Activated CD8-positive, alpha-beta memory T cell treated with anti-CD3 and anti-CD28 coated beads, Interleukin-2, amount 50 U/mL, for 1 hour (primary cell): ENCODE results near the gene TBX18.

Source experiments
- DNase-seq: peaks from one replicate; pipeline ENCODE4 v3.0.0-alpha.2; 2020; ENCODE audit errors: extremely low read depth

TBX18 gene

GRCh38 chr6:84671183-84671582 lies 93.2 kb downstream of the TBX18 start:
- no peak for DNase-seq

- no peak for DNase-seq
Observed at GRCh38 chr6:84669945-84670344, 94.5 kb downstream of the TBX18 start.

- no peak for DNase-seq
Observed at GRCh38 chr6:84667252-84668213, 96.9 kb downstream of the TBX18 start.

- no peak for DNase-seq
Observed at GRCh38 chr6:84665401-84665800, 99.0 kb downstream of the TBX18 start.

GRCh38 chr6:84663866-84664265 lies 100.5 kb downstream of the TBX18 start:
- DNase-seq: no peak

GRCh38 chr6:84657486-84657885 lies 106.9 kb downstream of the TBX18 start:
- no peak for DNase-seq

GRCh38 chr6:84657025-84657424 lies 107.4 kb downstream of the TBX18 start:
- DNase-seq: no peak

GRCh38 chr6:84653027-84653551 lies 111.3 kb downstream of the TBX18 start:
- no peak for DNase-seq

GRCh38 chr6:84652356-84653026 lies 111.9 kb downstream of the TBX18 start:
- DNase-seq: no peak

- no peak for DNase-seq
Observed at GRCh38 chr6:84651583-84651982, 112.8 kb downstream of the TBX18 start.

GRCh38 chr6:84648444-84648843 lies 116.0 kb downstream of the TBX18 start:
- DNase-seq: no peak

GRCh38 chr6:84645563-84646266 lies 118.7 kb downstream of the TBX18 start:
- no peak for DNase-seq

GRCh38 chr6:84645000-84645399 lies 119.4 kb downstream of the TBX18 start:
- DNase-seq: no peak

- no peak for DNase-seq
Observed at GRCh38 chr6:84643778-84644177, 120.6 kb downstream of the TBX18 start.

GRCh38 chr6:84641076-84641475 lies 123.3 kb downstream of the TBX18 start:
- no peak for DNase-seq

GRCh38 chr6:84639396-84639795 lies 125.0 kb downstream of the TBX18 start:
- DNase-seq: no peak

- no peak for DNase-seq
Observed at GRCh38 chr6:84638286-84638685, 126.1 kb downstream of the TBX18 start.
